Measurements from ENCODE around the gene MATR3.
"Not testable (repeated sequence)": the region's sequence is repeated elsewhere in the genome, so short reads cannot be mapped to it uniquely, and the experiment has no call there.

MATR3 gene

GRCh38 chr5:139297439-139298133, 4.0 kb downstream of the MATR3 start:
- no peak for DNase-seq

DNA sequence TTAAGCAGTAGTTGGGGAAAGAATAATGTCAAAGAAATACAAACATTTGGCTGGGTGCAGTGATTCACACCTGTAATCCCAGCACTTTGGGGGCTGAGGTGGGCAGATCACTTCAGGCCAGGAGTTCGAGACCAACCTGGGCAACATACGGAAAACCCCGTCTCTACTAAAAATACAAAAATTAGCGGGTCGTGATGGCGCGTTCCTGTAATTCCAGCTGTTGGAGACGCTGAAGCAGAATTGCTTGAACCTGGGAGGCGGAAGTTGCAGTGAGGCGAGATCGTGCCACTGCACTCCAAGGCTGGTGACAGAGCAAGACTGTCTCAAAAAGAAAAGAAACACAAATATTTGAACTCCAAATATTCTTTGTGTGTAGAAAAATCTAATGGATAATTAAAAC, 4.7 kb downstream of the MATR3 start:
- DNase-seq, result no peak

- no peak for DNase-seq
Observed at GRCh38 chr5:139299486-139299885, 5.9 kb downstream of the MATR3 start.

- DNase-seq, result no peak
Observed at GRCh38 chr5:139301808-139302499, 8.4 kb downstream of the MATR3 start.

- DNase-seq, result no peak
Observed at GRCh38 chr5:139304391-139305324, 11.1 kb downstream of the MATR3 start.

- DNase-seq, result no peak
Observed at GRCh38 chr5:139306197-139306596, 12.7 kb downstream of the MATR3 start.

GRCh38 chr5:139306628-139307379, 13.3 kb downstream of the MATR3 start:
- no peak for DNase-seq

DNA sequence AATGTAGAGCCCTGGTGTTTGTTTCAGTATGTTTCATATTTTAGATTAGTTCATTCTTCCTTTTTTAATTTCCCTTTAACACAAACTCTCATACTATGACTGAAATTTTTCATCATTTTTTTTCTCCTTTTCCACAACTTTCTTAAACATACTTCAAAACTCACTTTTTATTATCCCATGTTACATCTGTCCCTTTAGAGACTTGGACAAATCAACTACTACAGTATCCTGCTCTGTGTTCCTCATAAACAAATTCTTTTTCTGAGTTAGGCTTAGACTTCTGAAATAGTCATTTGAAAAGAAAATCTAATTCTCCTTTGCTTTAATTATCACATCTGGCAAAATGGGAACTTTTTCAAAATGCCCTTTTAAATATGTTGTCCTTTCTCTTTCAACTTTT, 15.3 kb downstream of the MATR3 start:
- no peak for DNase-seq

GRCh38 chr5:139310715-139311186, 17.2 kb downstream of the MATR3 start:
- DNase-seq, result not testable (repeated sequence)

DNA sequence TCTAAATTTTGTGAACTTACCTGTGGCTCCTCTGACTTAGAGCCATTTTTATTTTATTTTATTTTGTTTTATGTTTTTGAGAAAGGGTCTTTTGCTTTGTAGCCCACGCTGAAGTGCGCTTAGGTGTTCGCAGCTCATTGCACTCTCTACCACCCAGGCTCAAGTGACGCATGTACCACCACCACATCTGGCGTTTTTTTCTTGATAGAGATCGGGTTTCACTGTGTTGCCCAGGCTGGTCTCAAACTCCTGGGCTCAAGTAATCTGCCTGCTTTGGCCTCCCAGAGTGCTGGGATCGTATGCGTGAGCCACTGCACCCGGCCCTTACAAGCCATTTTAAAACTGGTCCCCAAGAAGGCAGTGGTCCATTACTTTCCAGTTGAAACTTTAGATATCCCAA, 18.5 kb downstream of the MATR3 start:
- no peak for DNase-seq

GRCh38 chr5:139314276-139314675, 20.7 kb downstream of the MATR3 start:
- no peak for DNase-seq

DNA sequence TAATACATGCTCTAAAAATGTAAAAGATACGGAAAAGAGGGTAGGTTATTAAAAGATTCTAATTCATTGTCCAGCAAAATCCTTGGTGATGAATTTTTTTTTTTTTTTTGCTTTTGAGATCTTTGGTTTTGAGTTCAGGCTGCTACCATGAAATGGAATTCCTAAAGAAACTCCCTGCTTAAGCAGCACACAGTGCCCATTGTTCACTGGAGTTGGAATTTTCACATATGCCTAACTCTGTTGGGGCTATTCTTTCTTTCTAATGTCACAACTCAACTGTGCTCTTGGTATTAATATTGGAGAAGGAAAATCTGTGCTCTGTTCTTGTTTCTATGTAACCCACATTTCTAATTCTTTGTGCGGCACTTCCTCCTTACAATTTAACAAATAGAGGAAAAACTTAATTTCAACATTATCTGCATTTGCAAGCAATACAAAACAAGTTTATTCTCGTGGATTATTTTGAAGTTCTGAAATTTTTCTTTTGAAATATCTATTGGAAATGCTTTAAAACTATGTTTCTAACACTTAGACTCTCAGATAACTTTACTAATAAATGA, 21.6 kb downstream of the MATR3 start:
- DNase-seq, result no peak

DNA sequence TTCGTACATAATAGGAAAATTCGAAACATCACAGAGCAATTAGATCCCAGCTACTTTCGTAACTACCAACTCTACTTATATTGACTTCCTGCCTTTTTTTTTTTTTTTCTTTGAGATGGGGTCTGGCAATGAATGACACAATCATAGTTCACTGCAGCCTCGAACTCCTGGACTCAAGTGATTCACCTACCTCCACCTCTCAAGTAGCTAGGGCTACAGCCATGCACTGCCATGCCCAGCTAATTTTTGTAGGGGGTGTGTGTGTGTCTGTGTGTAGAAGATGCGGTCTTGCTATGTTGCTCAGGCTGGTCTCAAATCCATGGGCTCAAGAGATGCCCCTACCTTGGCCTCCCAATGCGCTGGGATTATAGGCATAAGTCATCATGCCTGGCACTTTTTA, 42.3 kb downstream of the MATR3 start:
- DNase-seq, result no peak

GRCh38 chr5:139340051-139340450, 46.5 kb downstream of the MATR3 start:
- DNase-seq, result no peak

- no peak for DNase-seq
Observed at GRCh38 chr5:139341187-139341688, 47.7 kb downstream of the MATR3 start.

DNA sequence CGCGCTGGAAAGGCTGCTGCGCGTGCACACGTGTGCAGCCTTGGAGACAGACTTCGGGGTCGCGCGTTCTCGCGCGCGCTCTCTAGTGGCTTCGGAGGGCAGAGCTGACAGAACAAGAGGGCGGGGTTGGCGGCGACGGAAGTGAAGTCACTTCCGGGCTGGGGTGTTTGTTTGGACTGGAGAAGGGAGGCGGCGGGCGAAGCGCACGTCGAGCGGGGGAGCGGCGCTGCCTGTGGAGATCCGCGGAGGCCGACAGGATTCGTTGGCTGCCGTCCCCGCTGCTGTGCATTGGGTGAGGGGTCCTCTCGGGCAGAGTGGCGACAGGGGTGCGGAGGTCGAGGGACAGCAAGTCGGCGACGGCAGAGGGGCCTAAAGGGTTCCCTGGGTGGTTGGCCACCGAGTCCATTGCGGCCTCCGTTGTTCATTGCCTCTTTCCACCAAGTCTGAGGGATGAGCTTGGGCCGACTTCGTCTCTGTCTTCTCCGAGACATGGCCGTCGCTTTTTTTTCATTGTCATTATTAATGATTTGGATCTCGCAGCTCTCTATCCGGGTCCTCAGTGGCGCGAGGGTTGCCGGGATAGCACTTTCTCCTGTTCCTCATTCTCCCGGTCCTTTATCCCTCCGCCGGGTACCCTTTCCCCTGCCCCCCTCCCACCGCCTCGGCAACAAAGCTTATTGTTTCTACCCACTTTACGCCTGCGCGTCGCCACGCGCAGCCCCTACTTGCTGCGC, 48.3 kb downstream of the MATR3 start, which contains the start of gene PAIP2:
Gene PAIP2 (plus strand): TSS at position 166 of the 734 bp plus-strand sequence. CDS start 21,931 bp downstream, outside the sequence.
- DNase-seq, result peak; percentile 99

- no peak for DNase-seq
Observed at GRCh38 chr5:139342423-139342723, 48.8 kb downstream of the MATR3 start.

DNA sequence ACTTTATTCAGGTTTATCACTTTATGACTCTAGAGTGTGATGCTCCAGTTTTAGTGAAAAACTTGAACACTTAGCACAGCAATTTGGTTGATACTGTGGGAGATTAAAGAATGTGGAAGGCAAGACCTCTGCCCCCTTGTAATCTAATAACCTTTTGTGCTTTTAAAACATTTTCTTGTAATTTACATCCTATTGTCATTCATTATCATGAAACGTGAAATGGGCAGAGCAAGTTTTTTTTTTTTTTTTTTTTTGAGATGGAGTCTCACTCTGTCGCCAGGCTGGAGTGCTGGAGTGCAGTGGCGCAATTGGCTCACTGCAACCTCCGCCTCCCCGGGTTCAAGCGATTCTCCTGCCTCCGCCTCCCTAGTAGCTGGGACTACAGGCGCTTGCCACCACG, 49.9 kb downstream of the MATR3 start:
- no peak for DNase-seq

GRCh38 chr5:139344177-139344576, 50.6 kb downstream of the MATR3 start:
- no peak for DNase-seq

DNA sequence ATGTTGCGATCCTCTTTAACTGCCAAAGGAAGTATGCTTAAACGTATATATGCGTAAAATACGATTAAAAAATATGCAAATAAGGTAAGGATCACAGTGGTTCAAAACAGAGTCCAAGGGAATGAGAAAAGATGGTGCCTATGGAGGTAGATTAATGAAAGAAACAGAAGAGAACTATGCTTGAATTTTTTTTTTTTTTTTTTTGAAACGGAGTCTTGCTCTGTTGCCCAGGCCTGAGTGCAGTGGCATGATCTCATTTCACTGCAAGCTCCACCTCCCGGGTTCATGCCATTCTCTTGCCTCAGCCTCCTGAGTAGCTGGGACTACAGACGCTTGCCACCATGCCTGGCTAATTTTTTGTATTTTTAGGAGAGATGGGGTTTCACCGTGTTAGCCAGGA, 51.9 kb downstream of the MATR3 start:
- not testable (repeated sequence) for DNase-seq

DNA sequence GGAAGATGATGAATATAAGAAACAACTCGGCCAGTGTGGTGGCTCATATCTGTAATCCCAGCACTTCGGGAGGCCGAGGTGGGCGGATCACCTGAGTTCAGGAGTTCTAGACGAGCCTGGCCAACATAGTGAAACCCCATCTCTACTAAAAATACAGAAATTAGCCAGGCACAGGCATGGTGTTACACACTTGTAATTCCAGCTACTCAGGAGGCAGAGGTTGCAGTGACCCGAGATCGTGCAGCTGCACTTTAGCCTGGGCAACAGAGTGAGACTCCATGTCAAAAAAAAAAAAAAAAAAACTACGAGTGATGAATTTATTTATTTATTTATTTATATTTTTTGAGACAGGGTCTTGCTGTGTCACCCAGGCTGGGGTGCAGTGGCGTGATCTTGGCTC, 54.3 kb downstream of the MATR3 start:
- not testable (repeated sequence) for DNase-seq
